ELF-1 (cell line): ENCODE data around the gene COL13A1.
A peak's percentile ranks its signal among the peaks of the same experiment; 100 is the strongest.

Experiments used
- DNase-seq: peaks from one replicate; pipeline ENCODE4 v3.0.0-alpha.2; 2016; ENCODE audit warnings: low read depth, low spot score

The COL13A1 gene

DNA sequence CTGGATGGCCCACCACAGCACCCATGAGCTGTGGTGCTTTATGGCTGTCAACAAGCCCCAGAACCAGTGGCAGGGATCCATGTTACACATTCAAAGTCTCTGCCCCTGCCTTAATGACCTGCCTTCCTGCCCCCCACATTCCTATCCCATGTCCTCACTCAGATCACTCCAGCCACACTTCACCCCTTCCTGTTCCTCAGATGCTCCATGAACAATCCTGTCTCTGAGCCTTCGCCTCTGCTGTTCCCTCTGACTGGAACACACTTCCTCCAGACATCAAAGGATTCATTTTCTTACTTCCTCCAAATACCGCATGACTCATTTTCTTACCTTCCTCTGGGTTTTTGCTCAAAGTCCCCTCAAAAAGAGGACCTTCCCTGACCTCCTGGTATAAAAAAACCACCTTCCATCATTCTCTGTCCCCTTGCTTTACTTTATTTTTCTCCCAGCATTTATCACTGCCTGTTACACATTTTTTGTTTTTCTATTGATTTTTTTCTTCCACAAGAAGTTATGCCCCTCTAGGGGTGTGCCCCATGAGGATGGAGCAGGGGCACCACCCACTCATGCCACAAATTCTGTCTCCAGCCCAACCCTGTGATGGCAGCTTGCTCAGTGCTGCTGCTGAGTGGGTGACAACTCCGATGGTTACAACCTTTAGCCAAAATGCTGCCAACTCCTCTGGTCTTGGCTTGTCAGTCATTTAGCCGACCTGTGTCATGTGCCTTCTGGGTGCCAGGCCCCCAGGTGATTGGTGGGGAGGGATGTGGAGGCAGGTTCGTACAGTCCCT is 18.2 kb downstream of the COL13A1 start:
- no peak for DNase-seq

DNA sequence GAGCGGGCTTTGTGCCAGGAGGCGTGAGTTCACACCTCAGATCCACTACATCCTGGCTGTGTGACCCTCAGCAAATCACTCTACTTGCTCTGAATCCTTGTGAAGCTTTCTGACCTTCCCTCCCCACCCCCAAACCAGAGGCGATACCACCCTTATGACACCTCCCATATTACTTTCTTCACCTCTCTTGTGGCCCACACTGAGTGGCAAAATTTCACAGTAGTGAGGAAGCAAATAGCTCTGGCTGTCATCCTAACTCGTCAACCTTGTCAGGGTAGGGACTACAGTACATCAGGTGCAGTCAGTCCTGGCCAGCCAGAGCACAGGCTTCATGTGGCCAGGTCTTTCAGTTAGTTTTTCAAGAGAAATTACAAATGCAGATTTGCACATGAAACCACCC is 19.1 kb downstream of the COL13A1 start:
- no peak for DNase-seq

DNA sequence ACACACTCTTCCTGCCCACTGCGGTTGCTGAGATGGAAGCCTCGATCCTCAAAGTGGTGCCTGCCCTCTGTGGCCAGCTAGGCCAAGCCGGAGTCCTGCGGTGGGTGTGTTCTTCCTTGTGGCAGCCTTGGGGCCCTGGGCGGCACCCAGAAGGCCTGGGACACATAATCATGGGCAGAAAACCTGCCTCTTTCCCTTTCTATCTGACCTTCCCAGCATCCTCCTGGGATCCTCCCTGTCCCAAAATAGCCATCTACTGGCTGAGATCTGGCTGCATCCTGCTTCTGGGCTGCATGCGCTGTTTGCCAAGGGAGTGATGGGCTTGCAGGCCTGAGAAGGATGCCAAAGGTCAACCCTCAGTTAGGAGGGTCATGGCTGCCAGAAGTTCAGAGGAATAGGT is 23.9 kb downstream of the COL13A1 start:
- no peak for DNase-seq

DNA sequence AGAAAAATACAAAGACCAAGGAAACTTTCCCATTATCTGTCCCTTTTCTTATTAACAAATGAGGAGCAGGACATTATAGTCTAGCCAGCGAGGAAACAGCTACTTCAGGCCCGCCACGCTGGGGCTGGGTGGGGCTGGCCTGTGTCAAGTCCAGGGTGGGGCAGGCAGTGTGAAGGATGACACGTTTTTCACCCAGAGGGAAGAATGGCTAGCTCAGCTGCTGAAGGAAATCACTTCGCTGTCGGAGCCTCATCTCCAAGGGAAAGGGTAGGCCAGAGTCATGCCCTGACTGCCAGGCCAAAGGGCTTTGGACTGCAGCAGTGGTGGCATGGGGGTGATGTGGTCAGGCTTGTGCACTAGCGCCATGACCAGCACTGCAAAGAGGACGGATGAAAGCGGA is 24.4 kb downstream of the COL13A1 start:
- DNase-seq: no peak

DNA sequence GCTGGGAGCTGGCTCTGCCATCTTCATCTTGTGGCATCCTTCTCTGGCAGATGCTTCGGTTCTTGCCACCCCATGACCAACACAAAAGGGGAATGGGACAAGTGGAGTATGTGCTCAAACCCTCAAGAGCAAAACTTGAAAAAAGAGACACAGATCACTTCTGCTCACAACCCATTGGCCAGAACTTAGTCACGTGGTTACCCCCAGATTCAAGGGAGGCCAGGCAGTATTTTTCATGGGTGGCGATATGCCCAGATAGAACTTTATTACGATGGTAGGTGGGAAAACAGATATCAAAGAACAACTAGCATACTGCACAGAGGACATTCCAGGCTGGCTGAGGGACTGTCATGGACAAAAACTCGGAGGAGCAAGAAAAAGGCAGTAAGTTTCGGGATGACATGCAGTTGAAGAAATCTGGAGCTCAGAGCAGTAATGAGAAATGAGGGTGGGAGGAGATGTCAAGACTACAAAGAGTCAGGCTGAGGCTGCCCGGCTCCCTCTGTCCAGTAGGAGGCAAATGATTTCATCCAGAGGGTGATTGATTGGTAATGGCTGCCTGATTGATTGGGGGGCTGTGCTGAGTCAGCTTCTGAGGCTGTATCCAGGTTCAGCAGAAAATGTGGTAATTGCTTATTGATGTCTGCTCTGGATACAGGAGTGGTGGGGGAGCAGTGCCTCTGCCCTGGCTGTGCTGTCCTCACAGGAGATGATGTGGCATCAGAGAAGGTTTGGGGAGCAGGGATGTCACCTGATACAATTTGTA is 25.3 kb downstream of the COL13A1 start:
- peak; percentile 16 for DNase-seq

DNA sequence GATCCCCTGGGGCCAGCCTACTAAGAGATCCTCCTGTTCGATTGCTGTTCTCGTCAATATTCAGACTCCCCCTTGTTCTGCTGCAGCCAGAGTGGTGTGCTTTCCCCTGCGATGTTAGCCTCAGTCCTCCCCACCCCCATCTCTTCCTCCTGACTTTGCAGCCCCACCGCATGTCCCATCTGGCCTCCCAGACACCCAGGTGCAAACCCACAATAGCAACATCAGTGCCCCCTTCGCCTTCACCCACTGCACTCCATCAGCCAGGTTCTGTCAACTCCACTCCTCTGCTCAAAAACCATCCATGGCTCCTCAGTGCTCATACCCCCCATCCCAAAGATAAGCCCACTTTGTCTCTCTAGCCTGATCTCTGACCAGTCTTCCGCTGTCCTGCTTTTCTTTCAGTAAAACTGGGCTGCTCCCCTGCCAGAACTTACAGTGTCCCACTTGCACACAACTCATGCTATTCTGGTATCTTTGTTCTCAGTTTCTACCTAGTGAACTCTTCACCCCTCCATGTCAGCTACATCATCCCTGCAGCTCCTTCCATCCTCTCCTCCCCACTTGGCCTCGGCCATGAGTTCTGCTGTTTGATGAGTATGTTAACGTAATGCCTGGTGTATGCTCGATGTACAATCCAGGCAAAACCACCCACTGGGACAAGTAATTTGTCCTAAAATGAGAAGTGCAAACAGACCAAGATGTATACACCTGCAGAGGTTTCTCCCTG is 26.6 kb downstream of the COL13A1 start:
- DNase-seq: no peak

DNA sequence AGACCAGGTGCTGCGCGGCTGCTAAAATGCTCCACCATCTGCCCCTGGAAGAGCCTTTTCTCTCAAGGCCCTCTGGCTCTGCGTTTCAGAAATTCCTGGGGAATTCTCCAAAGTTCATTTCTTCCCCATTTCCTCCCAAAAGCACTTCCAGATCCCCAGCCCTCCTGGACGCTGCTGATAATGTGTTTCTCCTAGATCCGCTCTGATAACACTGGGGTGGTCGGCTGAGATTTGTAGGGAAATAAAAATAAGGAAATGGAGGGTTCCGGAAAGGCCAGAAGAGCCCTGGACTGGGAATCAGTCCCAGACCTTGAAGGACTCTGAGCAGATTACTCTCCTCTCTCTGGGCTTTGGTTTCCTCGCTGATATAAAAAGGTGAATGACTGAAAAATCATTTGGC is 28.1 kb downstream of the COL13A1 start:
- DNase-seq: peak; percentile 18

DNA sequence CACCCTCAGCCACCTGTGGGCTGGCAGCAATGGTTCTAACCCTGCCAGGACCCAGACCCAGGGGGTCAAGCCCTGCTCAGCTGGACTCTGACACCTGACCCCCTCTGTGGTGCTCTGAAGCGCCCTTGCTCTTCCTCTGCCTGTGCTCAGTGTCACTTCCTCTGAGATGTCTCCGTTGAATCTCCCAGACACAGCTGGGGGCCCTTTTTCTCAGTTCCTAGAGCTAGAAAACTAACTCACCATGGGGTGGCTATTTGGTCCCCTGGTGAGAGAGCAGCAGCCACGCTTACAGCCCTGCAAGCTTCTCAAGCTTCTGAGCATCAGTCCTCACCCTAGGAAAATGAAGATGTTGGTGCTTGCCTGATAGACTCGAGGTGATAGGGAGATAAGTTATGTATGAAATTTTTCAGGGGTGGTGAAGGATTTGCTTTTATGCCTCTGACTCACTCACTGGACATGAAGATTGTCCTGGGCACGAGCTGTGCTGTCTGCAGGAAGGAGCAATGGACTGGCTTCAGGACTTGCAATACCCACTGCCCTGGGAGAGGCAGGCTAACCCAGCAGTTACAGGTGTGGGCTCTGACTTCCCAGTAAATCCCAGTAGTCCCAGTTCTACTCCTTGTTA is 29.6 kb downstream of the COL13A1 start:
- DNase-seq: no peak

DNA sequence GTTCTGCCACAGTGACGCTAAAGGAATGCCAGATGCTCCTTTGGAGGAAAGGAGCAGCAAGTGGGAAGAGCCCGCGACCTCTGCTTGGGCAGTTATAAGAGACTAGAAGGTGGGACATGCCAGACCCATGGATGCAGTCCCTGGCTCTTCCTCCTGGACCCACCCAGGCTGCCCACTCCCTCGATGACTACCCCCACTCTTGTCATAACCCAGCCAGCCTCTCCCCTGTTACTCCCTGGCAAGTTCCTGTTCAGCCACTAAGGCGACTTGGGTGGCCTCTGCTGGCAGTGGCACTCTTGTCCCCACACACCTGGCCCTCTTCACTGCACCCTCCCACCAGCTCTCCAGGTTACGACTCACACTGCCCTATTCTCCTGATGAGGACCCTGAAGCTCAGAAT is 33.5 kb downstream of the COL13A1 start:
- DNase-seq: no peak

DNA sequence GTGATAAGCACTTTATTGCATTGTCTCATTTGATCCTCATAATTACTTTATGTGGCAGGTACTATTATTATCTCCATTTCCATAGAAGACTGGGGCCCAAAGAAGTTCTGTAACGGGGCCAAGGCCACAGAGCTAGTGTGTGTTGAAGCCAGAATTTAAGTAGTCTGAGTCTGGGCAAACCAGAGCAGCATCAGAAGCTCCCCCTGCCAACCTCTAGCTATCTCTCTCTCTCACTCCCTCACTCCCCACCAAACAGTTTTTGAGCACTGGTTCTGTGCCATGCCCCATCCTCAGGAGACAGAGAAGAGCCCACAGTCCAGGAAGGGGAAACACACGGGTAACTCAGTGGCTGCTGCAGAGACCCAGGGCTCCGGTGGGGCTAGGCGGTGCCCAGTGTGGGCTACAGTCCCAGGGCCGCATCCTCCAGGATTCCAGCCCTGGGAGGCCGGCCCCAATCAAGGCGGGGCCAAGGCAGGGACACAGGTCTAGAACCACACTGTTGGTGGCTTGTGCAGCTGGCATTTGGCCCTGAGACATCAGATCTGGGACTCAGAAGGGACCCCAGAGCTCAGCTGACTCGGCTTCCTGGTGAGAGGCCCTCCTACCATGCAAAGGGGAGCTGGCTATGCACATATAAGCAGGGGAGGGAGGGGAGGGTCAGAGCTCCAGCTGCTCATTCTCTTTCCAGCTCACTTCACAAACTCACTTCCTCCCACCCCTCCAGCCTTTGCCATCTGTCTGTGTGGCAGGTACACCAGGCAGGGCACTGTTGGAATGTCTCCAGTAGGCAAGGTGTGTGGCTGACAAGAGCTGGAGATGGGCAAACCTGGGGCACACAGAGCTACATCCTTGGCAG is 34.4 kb downstream of the COL13A1 start:
- no peak for DNase-seq

DNA sequence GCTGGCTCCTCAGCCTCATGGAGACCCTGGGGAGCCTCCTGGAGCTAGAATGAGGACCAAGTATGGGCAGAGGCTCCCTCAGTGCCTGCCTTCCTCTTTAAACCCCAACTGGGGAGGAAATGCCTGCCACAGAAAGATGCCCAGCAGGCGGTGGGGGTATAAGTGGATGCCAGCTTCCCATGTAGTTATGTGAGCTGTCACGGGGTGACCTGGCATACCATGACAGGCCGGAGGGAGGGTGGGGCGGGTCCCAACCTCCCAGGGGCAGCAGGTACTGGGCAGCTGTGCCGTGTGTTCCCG is 35.0 kb downstream of the COL13A1 start:
- no peak for DNase-seq

DNA sequence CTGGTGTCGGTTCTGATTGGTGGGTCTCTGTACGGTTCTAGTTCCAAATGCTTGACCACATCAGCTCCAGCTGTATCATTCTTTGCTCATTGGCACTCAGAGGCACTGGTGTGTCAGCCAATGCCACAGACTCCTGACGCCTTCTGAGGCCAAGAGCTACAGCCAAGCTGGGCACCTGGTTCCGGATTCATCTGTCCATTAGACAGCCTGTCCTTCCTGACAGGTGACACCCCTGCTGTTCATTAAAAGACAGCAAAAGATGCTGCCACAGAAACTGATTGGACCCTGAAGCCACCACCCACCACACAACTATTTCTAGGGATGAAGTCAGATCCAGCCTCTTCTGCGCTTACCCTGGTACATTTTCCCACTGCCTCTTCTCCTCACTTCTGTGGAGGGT is 35.6 kb downstream of the COL13A1 start:
- no peak for DNase-seq

DNA sequence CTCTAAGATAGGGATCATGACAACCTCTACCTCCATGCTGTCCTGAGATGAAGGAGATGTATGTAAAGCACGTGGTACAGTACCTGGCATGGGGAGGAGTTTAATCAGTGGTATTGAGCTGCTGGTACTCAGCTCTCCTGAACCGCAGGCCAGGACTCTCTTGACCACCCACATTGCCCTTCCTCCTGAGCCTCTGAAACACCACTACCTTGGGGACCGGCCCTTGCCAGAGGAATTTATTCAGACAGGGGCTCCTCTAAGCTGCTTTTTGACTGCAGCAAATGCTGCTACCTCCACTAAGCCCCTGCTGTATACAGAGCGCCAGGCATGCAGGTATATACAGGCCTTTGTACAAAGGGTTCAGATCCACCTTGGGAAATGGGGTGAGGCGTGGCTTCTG is 36.7 kb downstream of the COL13A1 start:
- no peak for DNase-seq

DNA sequence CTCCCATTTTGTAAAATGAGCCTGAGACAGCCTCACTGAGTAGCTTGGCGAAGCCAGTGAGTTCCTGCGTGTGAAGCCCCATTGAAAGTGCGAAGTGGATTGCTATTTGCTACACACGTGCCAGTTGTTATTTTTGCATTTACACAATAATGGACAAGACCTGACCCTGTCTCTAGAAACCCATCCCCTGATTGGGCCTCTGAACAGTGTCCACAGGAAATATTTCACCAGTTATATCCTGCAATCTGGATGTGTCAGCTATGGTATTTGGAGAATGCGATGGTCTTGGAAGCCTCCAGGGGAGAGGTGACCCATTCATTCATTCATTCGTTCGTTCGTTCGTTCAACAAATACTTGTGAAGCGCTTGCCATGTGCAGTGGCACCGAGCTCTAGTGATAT is 37.1 kb downstream of the COL13A1 start:
- peak; percentile 30 for DNase-seq

DNA sequence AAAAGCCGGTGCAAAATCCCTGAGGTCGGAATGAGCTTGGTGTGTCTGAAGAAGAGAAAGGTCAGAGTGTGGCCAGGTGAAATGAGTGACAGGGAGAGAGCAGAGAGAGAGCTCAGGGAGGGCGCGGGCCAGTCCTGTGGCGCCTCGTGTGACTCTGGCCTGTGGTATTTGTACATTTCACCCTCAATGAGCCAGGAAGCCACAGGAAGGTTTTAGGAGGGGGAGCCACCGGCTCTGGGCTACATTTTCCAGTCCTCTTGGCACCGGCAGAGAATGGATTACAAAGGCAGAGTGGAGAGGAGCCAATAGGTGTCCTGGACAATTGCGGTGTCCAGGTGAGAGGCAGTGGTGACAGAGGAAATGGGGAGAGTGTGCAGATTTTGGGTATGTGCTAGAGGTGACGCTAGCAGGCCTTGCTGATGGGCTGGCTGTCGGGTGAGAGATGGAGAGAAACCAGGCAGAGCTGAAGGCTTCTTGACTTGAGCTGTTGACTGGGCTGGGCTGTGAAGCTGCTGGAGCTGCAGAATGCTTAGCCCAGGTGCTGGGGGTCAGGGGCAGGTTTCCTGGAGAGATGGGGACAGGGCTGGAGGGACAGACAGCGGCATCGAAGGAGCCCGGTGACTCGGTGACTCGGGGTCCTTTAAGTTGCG is 38.1 kb downstream of the COL13A1 start:
- DNase-seq: peak; percentile 57

DNA sequence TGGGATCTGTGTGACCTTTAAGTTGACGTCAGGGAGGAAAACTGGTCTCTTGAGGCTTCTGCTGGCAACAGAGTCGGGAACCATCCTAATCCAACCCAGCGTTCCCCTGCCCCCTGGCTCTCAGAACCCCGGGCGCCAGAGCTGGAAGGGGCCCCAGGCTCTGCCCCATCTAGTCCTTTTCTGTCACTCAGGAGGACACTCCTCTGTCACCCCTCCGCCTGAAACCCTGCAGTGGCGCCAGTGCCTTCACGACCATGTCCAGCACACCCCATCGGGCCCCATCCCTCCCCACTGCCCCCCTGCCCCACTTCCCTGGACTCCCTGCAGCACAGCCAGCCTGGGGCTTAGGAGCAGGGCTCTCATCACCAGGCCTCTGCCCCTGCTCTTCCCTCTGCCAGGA is 39.1 kb downstream of the COL13A1 start:
- no peak for DNase-seq

DNA sequence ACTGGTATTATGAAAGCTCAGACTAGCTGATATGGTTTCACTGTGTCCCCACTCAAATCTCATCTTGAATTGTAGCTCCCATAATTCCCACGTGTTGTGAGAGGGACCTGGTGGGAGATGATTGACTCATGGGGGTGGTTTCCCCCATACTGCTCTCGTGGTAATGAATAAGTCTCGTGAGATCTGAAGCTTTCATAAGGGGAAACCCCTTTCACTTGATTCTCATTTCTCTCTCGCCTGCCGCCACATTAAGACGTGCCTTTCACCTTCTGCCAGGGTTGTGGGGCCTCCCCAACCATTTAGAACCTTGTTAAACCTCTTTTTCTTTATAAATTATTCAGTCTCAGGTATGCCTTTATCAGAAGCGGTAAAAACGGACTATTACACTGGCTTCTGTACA is 40.3 kb downstream of the COL13A1 start:
- DNase-seq: no peak

DNA sequence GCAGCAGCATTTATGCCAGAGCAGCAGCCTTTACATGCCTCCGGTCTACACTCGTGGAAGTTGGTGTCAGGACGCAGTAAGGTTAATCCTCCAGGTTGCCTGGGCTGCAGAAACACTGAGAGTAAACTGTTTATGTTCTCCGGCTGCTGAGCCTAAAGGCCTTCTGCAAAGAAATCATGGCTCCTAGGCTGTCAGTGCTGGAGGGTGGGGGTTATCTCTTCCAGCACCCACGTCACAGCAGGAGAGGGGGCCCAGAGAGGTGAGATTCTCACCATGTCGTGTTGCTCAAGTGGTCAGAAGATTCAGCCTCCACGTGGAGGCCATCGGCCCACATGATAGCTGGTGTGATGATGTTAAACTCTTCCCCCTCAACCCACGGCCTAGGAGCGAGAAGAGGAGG is 41.2 kb downstream of the COL13A1 start:
- DNase-seq: peak; percentile 19

DNA sequence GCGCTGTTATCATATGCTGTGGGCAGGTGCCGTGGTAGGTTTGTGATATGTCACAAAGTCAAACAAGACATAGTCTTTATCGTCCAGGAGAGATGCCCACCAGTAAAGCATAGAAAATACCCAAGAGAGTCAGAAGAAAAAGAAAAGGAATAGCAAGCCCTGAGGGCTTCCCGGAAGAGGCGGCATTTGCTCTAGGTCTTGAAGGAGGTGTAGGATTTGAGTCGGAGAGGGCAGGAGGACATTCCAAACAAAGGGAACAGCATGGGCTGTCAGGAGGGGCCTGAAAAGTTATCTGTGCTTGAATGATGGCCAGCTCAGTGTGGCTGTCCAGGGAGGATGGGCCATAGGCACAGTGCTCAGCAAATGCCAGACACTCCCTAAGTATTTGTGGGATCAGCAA is 42.2 kb downstream of the COL13A1 start:
- DNase-seq: peak; percentile 76

DNA sequence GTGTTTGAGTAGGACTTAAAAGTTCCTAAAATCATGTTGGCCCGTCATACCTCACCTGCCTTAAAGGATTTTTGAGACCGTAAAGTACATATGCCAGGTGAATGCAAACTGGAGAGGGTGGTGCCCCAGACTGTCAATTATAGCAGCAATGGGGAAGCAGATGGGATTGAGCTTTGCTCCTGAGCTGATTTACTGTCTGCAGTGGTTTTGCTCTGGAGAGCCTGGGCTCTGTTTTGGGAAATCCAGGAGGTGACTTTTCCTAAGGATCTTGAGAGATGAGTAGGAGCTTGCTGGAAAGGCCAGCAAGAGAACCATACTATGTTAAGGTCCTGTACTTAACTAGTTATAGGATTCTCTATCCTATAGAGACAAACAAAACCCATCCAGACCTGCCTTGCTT is 43.0 kb downstream of the COL13A1 start:
- no peak for DNase-seq
